Suprapubic skin (tissue), 4 donors: ENCODE measurements around the gene JSRP1. TPM values are rescaled to one million over a fixed set of nuclear protein-coding genes. Genes with fewer than 3 reads are reported as not detected.

Source experiments
- DNase-seq, 2 donors: peaks; one replicate each; pipeline ENCODE4 v3.0.0-alpha.2; 2019; ENCODE audit warnings: low spot score in 2 of 2
- H3K27ac ChIP-seq: fragments of 200-600 bp; sonication (generic); one replicate; pipeline ENCODE4 v1.5.1; 2019
- H3K27me3 ChIP-seq: fragments of 200-600 bp; sonication (generic); one replicate; pipeline ENCODE4 v1.5.1; 2019
- H3K36me3 ChIP-seq: fragments of 200-600 bp; sonication (generic); one replicate; pipeline ENCODE4 v1.5.1; 2019
- H3K4me1 ChIP-seq: fragments of 200-600 bp; sonication (generic); one replicate; pipeline ENCODE4 v1.5.1; 2019
- H3K4me3 ChIP-seq: fragments of 200-600 bp; sonication (generic); one replicate; pipeline ENCODE4 v1.5.1; 2019; ENCODE audit warnings: mild to moderate bottlenecking
- H3K9me3 ChIP-seq: fragments of 200-600 bp; sonication (generic); one replicate; pipeline ENCODE4 v1.5.1; 2019
- EP300 ChIP-seq: sonication (generic); formaldehyde crosslinking; IDR thresholded peaks from one replicate; pipeline ENCODE4 v1.6.1; 2017; ENCODE audit warnings: antibody characterized with exemption
- POLR2A ChIP-seq, 2 donors: fragments of 450-650 bp; IDR thresholded peaks; one replicate each; pipeline ENCODE4 v1.6.1; 2017; ENCODE audit warnings: antibody characterized with exemption in 2 of 2, mild to moderate bottlenecking in 2 of 2, moderate library complexity in 2 of 2
- POLR2AphosphoS5 ChIP-seq, 3 donors: sonication (generic); formaldehyde crosslinking; IDR thresholded peaks; one replicate each; pipeline ENCODE4 v1.6.1; 2017; ENCODE audit warnings: antibody characterized with exemption in 3 of 3
- WGBS: methylation state at CpG from one replicate; pipeline ENCODE4 v1.1.5; 2018; 5-methylcytosine and 5-hydroxymethylcytosine counted together
- total RNA-seq, 4 donors: library from RNA; depleted of rRNA; stranded (reverse); fragments of >200 nt; gene quantifications; one replicate each; pipeline ENCODE4 v1.1.0, GENCODE V29; 2016
- TF ChIP-seq, protein P1 (sequence below), 2 donors: fragments of 200-600 bp in 1 of 2; fragments of 450-650 bp in 1 of 2; sonication (generic) in 1 of 2; IDR thresholded peaks; one replicate each; pipeline ENCODE4 v1.5.1; 2016 to 2019; ENCODE audit warnings: antibody characterized with exemption in 2 of 2, mild to moderate bottlenecking in 1 of 2, moderate library complexity in 1 of 2

The JSRP1 gene
- total RNA-seq, 4 donors from 2014 or later = not detected

DNA sequence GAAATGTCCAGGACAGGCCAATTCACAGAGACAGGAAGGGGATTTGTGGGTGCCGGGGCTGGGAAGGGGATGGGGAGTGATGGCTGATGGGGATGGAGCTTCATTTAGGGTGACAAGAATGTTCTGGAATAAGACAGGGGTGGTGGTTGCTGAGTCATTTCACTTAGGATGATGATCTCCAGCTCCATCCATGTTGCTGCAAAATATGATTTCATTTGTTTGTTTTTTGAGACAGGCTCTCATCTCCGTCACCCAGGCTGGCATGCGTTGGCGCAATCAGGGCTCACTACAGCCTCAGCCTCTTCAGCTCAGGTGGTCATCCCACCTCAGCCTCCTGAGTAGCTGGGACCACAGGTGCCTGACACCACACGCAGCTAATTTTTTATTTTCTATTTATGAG is 3.1 kb upstream of the JSRP1 start:
- Histone ChIP-seq H3K4me3 (no peak overlapping the region), H3K9me3 (no peaks in the 10 kb centered on the region), H3K36me3 (no peaks in the 10 kb centered on the region), H3K4me1 (peaks cover 12% of the 10 kb centered on the region), H3K27me3 (no peaks in the 10 kb centered on the region), H3K27ac (no peak overlapping the region)
- TF ChIP-seq POLR2A (IDR thresholded peaks at IDR 0.05) = no peak
- TF ChIP-seq, protein P1, sequence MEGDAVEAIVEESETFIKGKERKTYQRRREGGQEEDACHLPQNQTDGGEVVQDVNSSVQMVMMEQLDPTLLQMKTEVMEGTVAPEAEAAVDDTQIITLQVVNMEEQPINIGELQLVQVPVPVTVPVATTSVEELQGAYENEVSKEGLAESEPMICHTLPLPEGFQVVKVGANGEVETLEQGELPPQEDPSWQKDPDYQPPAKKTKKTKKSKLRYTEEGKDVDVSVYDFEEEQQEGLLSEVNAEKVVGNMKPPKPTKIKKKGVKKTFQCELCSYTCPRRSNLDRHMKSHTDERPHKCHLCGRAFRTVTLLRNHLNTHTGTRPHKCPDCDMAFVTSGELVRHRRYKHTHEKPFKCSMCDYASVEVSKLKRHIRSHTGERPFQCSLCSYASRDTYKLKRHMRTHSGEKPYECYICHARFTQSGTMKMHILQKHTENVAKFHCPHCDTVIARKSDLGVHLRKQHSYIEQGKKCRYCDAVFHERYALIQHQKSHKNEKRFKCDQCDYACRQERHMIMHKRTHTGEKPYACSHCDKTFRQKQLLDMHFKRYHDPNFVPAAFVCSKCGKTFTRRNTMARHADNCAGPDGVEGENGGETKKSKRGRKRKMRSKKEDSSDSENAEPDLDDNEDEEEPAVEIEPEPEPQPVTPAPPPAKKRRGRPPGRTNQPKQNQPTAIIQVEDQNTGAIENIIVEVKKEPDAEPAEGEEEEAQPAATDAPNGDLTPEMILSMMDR (IDR thresholded peaks at IDR 0.05) = no peak
- no peak for TF ChIP-seq POLR2AphosphoS5 (IDR thresholded peaks at IDR 0.05)
- TF ChIP-seq EP300 = no peak
- no peak for DNase-seq
- 91% methylated on average over 5 of the region's 5 CpGs for WGBS

DNA sequence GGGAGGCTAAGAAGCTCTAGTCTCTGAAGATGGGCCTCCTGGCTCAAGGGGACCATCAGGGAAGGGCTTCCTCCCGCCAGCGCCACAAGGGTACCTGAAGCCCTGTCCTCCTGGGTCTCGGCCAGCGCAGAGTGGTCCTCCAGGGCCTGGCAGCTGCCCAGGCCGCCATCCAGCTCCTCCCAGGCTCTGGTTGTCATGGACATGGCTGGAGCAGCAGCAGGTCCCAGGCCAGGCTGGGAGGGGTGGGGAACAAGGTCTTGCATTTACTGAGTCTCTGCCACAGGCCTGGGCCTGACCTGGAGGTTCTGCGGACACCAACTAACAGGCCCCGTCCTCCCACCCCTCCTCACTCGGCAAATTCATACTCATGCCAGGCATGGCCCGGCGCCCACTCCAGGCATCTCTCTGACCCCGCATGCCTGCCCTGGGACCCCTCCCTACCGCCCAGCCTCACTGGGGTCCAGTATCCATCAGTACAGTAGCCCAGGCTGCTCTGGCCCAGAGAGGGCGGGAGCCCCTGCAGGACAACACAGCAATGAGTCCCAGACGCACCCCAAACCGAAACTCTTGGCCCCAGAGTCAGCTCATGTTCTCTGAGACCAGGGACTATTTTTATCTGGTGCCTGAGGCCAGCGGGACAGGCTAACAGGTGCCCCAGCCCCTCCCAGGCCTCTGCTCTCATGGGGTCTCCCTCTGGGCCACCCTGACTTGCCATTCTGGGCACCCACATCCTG is 938 bp downstream of the JSRP1 start:
- no peak for DNase-seq
- peaks cover 38% of the 10 kb centered on the region for H3K27me3 ChIP-seq
- H3K27ac ChIP-seq = no peak overlapping the region
- H3K9me3 ChIP-seq = no peaks in the 10 kb centered on the region
- H3K4me3 ChIP-seq = no peak overlapping the region
- peaks cover 42% of the 10 kb centered on the region for H3K4me1 ChIP-seq
- H3K36me3 ChIP-seq = no peaks in the 10 kb centered on the region
- 93% methylated on average over 11 of the region's 16 CpGs for WGBS
- TF ChIP-seq POLR2AphosphoS5 (IDR thresholded peaks at IDR 0.05) (no peak), EP300 (no peak), POLR2A (IDR thresholded peaks at IDR 0.05) (no peak)
- TF ChIP-seq, protein P1 (IDR thresholded peaks at IDR 0.05) = no peak

DNA sequence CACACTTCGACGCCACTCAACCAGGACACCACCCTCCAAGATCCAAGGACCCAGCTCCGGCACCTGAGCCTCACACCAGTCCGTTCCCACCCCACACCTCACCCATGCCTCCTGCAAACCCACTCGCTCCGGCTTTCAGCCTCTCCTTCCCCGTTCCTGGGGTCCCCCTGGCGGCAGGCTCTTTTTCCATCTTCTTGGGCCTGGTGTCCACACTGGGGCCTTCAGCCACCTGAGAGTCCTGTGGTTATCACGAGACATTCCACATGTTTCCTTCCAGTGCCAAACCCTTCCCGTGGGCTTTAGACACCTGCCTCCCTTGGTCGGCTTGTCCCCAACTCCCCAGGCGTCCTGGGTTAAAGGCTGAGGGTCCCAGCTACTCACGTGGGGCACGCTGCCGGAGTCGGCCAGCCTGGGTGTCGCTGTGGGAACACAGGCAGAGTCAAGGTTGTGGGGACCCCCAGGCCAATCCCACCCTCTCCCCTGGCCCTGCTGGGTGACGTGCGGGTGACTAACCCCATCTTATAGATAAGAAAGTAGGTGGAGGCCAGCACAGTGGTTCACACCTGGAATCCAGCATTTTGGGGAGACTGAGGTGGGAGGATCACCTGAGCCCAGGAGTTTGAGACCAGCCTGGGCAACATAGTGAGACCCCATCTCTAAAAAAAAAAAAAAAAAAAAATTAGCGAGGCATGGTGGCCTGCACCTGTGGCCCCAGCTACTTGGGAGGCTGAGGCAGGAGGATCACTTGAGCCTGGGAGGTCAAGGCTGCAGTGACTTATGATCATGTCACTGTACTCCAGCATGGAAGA is 1.9 kb downstream of the JSRP1 start:
- DNase-seq = no peak
- no peak overlapping the region for H3K4me3 ChIP-seq
- peaks cover 44% of the 10 kb centered on the region for H3K4me1 ChIP-seq
- WGBS = 86% methylated on average over 20 of the region's 20 CpGs
- TF ChIP-seq POLR2A (IDR thresholded peaks at IDR 0.05) (no peak), POLR2AphosphoS5 (IDR thresholded peaks at IDR 0.05) (no peak), EP300 (no peak)
- TF ChIP-seq, protein P1 (IDR thresholded peaks at IDR 0.05) = no peak
- no peaks in the 10 kb centered on the region for H3K36me3 ChIP-seq
- H3K27ac ChIP-seq = no peak overlapping the region
- peaks cover 49% of the 10 kb centered on the region for H3K27me3 ChIP-seq
- H3K9me3 ChIP-seq = no peaks in the 10 kb centered on the region

DNA sequence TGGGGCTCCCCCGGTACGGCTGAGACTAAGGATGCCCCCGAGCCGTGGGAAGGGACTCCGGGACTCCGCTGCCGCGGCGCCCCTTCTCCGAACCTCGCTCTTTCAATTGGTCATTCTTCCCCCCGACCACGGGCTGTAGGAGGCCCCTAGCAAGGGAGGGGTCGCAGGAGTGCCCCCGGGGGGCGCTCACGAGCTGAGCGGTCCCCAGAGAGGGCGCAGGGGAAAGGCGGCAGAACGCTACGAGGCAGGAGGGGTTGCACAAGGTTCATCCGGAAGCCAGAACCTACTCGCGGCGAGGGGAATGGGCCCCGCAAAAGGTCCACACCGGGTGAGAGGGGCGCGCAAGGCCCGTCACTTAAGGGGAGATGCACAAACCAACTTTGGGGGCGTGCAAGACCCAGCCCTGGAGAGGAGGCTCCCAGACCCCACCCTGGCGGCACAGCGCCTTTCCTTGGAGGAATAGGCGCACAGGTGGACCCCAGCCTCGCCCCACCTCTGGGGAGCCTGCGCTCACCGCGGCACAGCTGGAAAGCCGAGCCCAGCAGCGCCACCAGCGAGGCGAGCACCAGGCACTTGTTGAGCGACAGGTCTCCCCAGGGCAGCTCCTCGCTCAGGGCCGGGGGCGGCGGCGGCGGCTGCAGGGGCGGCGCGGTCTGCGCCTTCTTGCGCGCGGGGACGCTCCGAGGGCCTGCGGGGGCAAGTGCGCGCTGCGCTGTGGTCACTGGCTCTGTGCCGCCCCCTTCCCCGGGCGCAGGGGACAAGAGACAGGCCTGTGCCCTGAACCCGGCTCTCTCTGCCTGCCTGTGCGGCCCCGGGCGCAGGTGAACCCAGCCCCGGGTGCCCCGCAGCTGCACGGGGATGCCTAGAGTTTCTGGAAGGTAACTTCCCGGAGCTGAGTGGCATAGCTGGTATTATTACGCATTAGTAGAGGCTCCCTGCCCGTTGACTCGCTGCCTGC is 2.8 kb downstream of the JSRP1 start:
- 44% methylated on average over 5 of the region's 77 CpGs for WGBS
- no peak overlapping the region for H3K27ac ChIP-seq
- no peaks in the 10 kb centered on the region for H3K9me3 ChIP-seq
- TF ChIP-seq, protein P1 (IDR thresholded peaks at IDR 0.05) = no peak
- TF ChIP-seq POLR2A (IDR thresholded peaks at IDR 0.05) (no peak), EP300 (no peak), POLR2AphosphoS5 (IDR thresholded peaks at IDR 0.05) (no peak)
- peaks cover 9% of the 10 kb centered on the region for H3K36me3 ChIP-seq
- DNase-seq = no peak
- peaks cover 51% of the 10 kb centered on the region for H3K27me3 ChIP-seq
- peaks cover 44% of the 10 kb centered on the region for H3K4me1 ChIP-seq
- peak overlapping the region; percentile 37 for H3K4me3 ChIP-seq
